Stimulated activated CD8-positive, alpha-beta memory T cell treated with anti-CD3 and anti-CD28 coated beads, Interleukin-7, amount 100 ng/mL, for 1 hour (primary cell): Measurements from ENCODE around the gene CLIP3.

Experiments used
- DNase-seq, 2 donors: peaks; one replicate each; pipeline ENCODE4 v3.0.0-alpha.2; 2020; ENCODE audit warnings: low read depth in 2 of 2

Gene CLIP3

DNA sequence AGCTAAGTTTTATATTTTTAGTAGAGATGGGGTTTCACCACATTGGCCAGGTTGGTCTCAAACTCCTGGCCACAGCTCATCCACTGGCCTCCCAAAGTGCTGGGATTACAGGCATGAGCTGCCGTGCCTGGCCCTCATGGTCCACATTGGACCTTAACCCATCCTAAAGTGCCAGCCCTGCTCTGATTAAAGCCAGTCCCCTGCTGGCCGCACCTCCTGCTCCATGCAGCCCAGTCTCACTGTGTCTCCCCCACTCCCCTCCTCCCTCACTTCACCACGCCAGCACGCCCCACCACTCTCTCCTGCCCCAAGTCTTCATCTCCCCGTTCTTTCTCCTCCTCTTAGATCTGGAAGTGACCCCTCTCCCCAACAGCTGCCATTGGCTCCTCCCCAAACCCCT lies 54.4 kb downstream of the CLIP3 start:
- DNase-seq: no peak

DNA sequence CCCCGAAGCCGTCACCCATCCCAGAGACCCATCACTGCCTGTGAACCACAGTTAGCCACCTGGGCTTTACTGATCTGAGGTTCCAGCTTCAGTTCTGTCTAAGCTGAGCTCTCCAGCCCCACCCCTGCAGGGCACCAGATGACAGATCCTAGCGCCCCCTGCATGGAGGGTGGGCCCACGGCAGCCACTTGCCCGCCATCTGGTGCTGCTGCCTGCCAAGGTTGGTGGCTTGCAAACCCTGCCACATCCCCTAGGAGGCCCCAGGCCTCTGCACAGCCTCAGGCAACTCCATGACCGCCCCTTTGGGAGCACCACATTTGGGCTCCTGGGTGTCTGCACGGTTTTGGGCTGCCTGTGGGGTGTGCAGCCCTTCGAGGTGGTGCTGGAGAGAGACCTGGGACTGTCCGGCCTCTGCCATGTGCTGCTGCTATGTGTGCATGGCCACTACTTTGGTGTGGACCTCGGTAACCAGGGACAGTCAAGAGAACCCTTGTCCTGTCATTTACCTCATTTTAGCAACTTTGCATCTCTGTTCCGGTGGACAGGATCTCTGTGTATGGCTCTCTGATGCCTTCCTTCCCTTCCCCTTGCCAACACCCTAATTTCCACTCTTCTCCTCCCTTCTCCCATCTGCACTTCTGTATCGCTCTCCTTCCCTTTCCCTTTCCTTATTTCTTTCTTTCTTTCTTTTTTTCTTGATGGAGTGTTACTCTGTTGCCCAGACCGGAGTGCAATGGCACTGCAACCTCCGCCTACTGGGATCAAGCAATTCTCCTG lies 55.0 kb downstream of the CLIP3 start:
- no peak for DNase-seq

GRCh38 chr19:35975608-35976214 lies 57.0 kb downstream of the CLIP3 start:
- DNase-seq: no peak

GRCh38 chr19:35973487-35973886 lies 59.2 kb downstream of the CLIP3 start:
- DNase-seq: no peak

GRCh38 chr19:35966771-35967170 lies 65.9 kb downstream of the CLIP3 start:
- no peak for DNase-seq
